Activated naive CD8-positive, alpha-beta T cell treated with anti-CD3 and anti-CD28 coated beads, Interleukin-2, amount 10 ng/mL, durations not matched to agents 7 days and 5 days (primary cell): ENCODE data around the gene SLC34A2. TPM values are rescaled to one million over a fixed set of nuclear protein-coding genes. Genes with fewer than 3 reads are reported as not detected.

Experiments used
- ATAC-seq: fragments of 150-1000 bp; cut with Tn5 transposase; one replicate; pipeline ENCODE4 v1.10.0; 2021; ENCODE audit warnings: low read depth, moderate library complexity
- POLR2A ChIA-PET: fragments of 350-600 bp; sonication (Branson Sonifier 250); formaldehyde crosslinking; loops from one replicate; lab custom pipeline; 2021; ENCODE audit warnings: antibody characterized with exemption; lab: Charles Lee
- DNase-seq: peaks from one replicate; pipeline ENCODE4 v3.0.0; 2021
- H3K27ac Mint-ChIP-seq: one replicate; pipeline ENCODE4 v1.8.0; 2022; ENCODE audit warnings: mild to moderate bottlenecking, mixed read lengths
- H3K27me3 Mint-ChIP-seq: one replicate; pipeline ENCODE4 v1.8.0; 2022; ENCODE audit warnings: mild to moderate bottlenecking, moderate library complexity, mixed read lengths
- H3K36me3 Mint-ChIP-seq: one replicate; pipeline ENCODE4 v1.8.0; 2021; ENCODE audit warnings: mild to moderate bottlenecking, mixed read lengths
- H3K4me1 Mint-ChIP-seq: one replicate; pipeline ENCODE4 v1.8.0; 2021; ENCODE audit warnings: mixed read lengths
- H3K4me3 Mint-ChIP-seq: one replicate; pipeline ENCODE4 v1.8.0; 2022; ENCODE audit warnings: mild to moderate bottlenecking, moderate library complexity, mixed read lengths
- H3K9me3 Mint-ChIP-seq: one replicate; pipeline ENCODE4 v1.8.0; 2021; ENCODE audit warnings: mixed read lengths
- total RNA-seq, 2 experiments: library from RNA; stranded (reverse); gene quantifications; one replicate each; pipeline ENCODE4 v1.2.3, GENCODE V29; 2021

Gene SLC34A2
- total RNA-seq, 2 experiments from 2014 or later, result not detected

DNA sequence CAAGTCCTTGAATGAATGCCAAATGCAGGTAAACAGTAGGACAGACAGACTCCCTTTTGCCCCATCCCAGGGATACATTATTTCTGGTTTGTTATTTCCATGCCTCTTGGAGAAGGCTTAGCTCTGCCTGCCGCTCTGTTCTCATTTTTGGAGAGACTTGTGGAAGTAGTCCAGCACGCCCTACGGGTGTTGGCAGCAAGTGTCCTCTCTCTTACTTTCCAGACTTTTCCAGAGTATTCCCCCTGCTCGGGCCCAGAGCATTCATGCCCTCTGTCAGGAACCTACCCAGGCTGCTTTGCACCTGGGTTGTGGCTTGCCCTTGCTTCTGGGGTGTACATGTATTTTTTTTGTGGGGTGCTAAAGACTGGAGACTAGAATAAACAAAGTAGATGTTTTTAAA is 15.3 kb downstream of the SLC34A2 start:
- no peaks in the 10 kb centered on the region for H3K27me3 Mint-ChIP-seq
- no peak overlapping the region for H3K4me3 Mint-ChIP-seq
- H3K9me3 Mint-ChIP-seq, result no peaks in the 10 kb centered on the region
- H3K27ac Mint-ChIP-seq, result no peak overlapping the region
- H3K4me1 Mint-ChIP-seq, result no peaks in the 10 kb centered on the region
- POLR2A ChIA-PET, result no interaction called here
- DNase-seq, result no peak
- no peak for ATAC-seq
- H3K36me3 Mint-ChIP-seq, result no peaks in the 10 kb centered on the region

GRCh38 chr4:25672756-25673155 is 17.1 kb downstream of the SLC34A2 start:
- H3K27me3 Mint-ChIP-seq, result no peaks in the 10 kb centered on the region
- H3K4me3 Mint-ChIP-seq, result no peak overlapping the region
- no peaks in the 10 kb centered on the region for H3K4me1 Mint-ChIP-seq
- H3K9me3 Mint-ChIP-seq, result no peaks in the 10 kb centered on the region
- H3K36me3 Mint-ChIP-seq, result no peaks in the 10 kb centered on the region
- no peak for ATAC-seq
- H3K27ac Mint-ChIP-seq, result no peak overlapping the region
- POLR2A ChIA-PET, result no interaction called here
- no peak for DNase-seq

DNA sequence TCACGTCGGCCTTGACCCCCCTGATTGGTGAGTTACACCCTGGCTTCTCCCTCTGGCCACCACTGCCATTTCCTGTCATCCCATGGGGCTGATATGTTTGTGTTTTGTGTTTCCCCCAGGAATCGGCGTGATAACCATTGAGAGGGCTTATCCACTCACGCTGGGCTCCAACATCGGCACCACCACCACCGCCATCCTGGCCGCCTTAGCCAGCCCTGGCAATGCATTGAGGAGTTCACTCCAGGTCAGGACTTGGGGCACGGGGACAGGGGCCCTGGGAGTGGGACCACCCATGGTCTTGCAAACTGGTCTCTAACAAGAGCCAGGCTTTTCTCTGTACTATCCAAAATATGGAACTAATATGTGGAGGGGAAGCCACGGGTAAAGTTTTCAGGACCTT is 18.7 kb downstream of the SLC34A2 start:
- H3K9me3 Mint-ChIP-seq, result no peaks in the 10 kb centered on the region
- no peaks in the 10 kb centered on the region for H3K4me1 Mint-ChIP-seq
- H3K36me3 Mint-ChIP-seq, result no peaks in the 10 kb centered on the region
- H3K27ac Mint-ChIP-seq, result no peak overlapping the region
- ATAC-seq, result no peak
- no peak overlapping the region for H3K4me3 Mint-ChIP-seq
- DNase-seq, result no peak
- peaks cover 2% of the 10 kb centered on the region for H3K27me3 Mint-ChIP-seq
- POLR2A ChIA-PET, result no interaction called here

DNA sequence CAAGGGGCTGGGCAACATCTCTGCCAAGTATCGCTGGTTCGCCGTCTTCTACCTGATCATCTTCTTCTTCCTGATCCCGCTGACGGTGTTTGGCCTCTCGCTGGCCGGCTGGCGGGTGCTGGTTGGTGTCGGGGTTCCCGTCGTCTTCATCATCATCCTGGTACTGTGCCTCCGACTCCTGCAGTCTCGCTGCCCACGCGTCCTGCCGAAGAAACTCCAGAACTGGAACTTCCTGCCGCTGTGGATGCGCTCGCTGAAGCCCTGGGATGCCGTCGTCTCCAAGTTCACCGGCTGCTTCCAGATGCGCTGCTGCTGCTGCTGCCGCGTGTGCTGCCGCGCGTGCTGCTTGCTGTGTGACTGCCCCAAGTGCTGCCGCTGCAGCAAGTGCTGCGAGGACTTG is 20.6 kb downstream of the SLC34A2 start:
- no peaks in the 10 kb centered on the region for H3K9me3 Mint-ChIP-seq
- no peak for ATAC-seq
- H3K27ac Mint-ChIP-seq, result no peak overlapping the region
- H3K4me1 Mint-ChIP-seq, result no peaks in the 10 kb centered on the region
- POLR2A ChIA-PET, result no interaction called here
- no peak overlapping the region for H3K4me3 Mint-ChIP-seq
- DNase-seq, result no peak
- H3K36me3 Mint-ChIP-seq, result no peaks in the 10 kb centered on the region
- H3K27me3 Mint-ChIP-seq, result peaks cover 2% of the 10 kb centered on the region

DNA sequence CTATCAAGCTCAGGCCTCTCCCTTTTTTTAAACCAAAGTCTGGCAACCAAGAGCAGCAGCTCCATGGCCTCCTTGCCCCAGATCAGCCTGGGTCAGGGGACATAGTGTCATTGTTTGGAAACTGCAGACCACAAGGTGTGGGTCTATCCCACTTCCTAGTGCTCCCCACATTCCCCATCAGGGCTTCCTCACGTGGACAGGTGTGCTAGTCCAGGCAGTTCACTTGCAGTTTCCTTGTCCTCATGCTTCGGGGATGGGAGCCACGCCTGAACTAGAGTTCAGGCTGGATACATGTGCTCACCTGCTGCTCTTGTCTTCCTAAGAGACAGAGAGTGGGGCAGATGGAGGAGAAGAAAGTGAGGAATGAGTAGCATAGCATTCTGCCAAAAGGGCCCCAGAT is 21.5 kb downstream of the SLC34A2 start:
- no peak overlapping the region for H3K4me3 Mint-ChIP-seq
- H3K4me1 Mint-ChIP-seq, result no peaks in the 10 kb centered on the region
- H3K27ac Mint-ChIP-seq, result no peak overlapping the region
- POLR2A ChIA-PET, result no interaction called here
- no peaks in the 10 kb centered on the region for H3K36me3 Mint-ChIP-seq
- H3K9me3 Mint-ChIP-seq, result no peaks in the 10 kb centered on the region
- no peak for ATAC-seq
- peaks cover 2% of the 10 kb centered on the region for H3K27me3 Mint-ChIP-seq
- no peak for DNase-seq

- Mint-ChIP-seq H3K36me3 (no peaks in the 10 kb centered on the region), H3K27me3 (peaks cover 2% of the 10 kb centered on the region), H3K4me1 (no peaks in the 10 kb centered on the region), H3K4me3 (no peak overlapping the region), H3K9me3 (no peaks in the 10 kb centered on the region), H3K27ac (no peak overlapping the region)
- DNase-seq, result no peak
- ATAC-seq, result no peak
- POLR2A ChIA-PET, result no interaction called here
Measured at GRCh38 chr4:25677943-25678342, 22.3 kb downstream of the SLC34A2 start.

- H3K27ac Mint-ChIP-seq, result no peak overlapping the region
- DNase-seq (no peak), ATAC-seq (no peak)
- H3K4me3 Mint-ChIP-seq, result no peak overlapping the region
- no peaks in the 10 kb centered on the region for H3K36me3 Mint-ChIP-seq
- H3K9me3 Mint-ChIP-seq, result peaks cover 6% of the 10 kb centered on the region
- POLR2A ChIA-PET, result no interaction called here
- no peaks in the 10 kb centered on the region for H3K4me1 Mint-ChIP-seq
- peaks cover 2% of the 10 kb centered on the region for H3K27me3 Mint-ChIP-seq
Measured at GRCh38 chr4:25687773-25688172, 32.1 kb downstream of the SLC34A2 start.

DNA sequence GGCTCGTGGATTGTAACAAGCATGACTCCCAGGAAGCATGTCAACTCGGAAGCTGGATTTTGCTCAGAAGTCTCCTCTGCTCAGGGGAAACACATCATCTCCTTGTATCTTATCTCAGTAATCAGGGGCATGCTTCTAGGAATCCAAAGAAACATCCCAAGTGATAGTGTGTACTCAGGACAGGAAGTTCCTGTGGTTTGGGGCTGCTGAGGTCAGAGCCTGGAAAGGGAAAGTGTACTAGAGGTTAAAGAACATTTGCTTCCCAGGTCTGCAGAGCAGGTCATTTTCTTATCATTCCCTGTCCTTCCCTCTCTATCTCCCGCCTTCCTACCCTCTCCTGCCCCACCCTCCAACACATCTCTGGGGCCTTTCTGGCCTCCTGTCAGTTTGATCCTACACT is 38.8 kb downstream of the SLC34A2 start:
- Mint-ChIP-seq H3K4me3 (no peak overlapping the region), H3K36me3 (no peaks in the 10 kb centered on the region), H3K4me1 (peaks cover 6% of the 10 kb centered on the region), H3K9me3 (peaks cover 8% of the 10 kb centered on the region), H3K27ac (no peak overlapping the region), H3K27me3 (peaks cover 2% of the 10 kb centered on the region)
- no peak for ATAC-seq
- POLR2A ChIA-PET, result no interaction called here
- DNase-seq, result no peak

DNA sequence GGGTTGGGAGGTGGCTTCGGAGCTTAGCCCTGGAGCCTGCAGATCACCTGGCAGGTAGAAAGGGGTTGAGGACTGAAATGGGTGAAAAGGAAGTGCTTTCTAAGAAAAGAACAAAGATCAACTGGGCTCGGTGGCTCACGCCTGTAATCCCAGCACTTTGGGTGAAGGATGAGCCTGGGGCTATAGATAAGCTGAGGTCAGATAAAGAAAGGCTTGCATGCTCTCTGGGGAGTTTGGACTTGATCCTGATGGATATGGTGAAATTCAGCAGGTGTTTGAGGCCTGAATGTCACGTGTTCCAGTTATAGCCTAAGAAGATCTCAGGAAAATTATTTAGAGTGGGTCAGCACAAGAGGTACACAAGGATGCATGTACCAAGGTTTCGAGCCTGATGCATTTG is 40.8 kb downstream of the SLC34A2 start:
- POLR2A ChIA-PET, result no interaction called here
- Mint-ChIP-seq H3K4me3 (no peak overlapping the region), H3K27me3 (peaks cover 2% of the 10 kb centered on the region), H3K9me3 (peaks cover 4% of the 10 kb centered on the region), H3K36me3 (no peaks in the 10 kb centered on the region), H3K4me1 (peaks cover 6% of the 10 kb centered on the region), H3K27ac (no peak overlapping the region)
- DNase-seq, result no peak
- no peak for ATAC-seq

- DNase-seq (no peak), ATAC-seq (no peak)
- peaks cover 2% of the 10 kb centered on the region for H3K27me3 Mint-ChIP-seq
- H3K27ac Mint-ChIP-seq, result no peak overlapping the region
- H3K36me3 Mint-ChIP-seq, result no peaks in the 10 kb centered on the region
- no peak overlapping the region for H3K4me3 Mint-ChIP-seq
- H3K4me1 Mint-ChIP-seq, result peaks cover 6% of the 10 kb centered on the region
- POLR2A ChIA-PET, result no interaction called here
- H3K9me3 Mint-ChIP-seq, result peaks cover 3% of the 10 kb centered on the region
Measured at GRCh38 chr4:25697516-25697915, 41.9 kb downstream of the SLC34A2 start.

DNA sequence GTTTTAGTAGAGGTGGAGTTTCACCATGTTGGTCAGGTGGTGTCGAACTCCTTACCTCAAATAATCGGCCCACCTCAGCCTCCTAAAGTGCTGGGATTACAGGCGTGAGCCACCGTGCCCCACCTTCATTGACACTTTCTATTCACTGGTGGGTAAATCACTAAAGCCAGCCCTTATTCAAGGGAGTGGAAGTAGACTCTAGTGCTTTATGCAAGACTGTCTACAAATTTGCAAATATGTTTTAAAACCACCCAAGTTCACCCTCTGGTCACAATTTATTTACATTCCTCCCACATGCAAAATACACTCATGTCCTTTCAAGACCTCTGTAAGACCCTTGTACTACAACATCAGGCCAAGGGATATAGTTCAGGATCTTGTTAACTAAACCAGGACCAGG is 45.0 kb downstream of the SLC34A2 start:
- Mint-ChIP-seq H3K9me3 (no peaks in the 10 kb centered on the region), H3K4me3 (no peak overlapping the region)
- POLR2A ChIA-PET, result no interaction called here

DNA sequence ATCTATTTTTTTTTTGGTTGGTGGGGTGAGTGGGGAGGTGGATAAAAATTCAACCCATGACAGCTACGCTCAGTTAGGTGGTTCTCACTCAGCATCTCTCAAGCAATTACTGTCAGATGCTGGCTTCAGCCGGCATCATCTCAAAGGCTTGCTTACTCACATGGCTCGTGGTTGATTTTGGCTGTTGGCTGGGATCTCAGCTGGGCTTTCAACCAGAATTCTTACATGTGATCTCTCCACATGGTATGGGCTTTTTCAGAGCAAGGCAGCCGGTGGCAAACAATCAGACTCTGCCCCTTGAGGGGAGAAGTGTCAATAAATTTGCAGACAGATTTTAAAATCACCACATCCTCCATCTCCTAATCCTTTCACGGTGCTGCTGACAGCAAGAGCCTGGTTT is 47.2 kb downstream of the SLC34A2 start:
- Mint-ChIP-seq H3K27me3 (peaks cover 2% of the 10 kb centered on the region), H3K36me3 (no peaks in the 10 kb centered on the region), H3K4me3 (no peak overlapping the region), H3K4me1 (no peaks in the 10 kb centered on the region), H3K9me3 (no peaks in the 10 kb centered on the region), H3K27ac (no peak overlapping the region)
- POLR2A ChIA-PET, result no interaction called here
- ATAC-seq (no peak), DNase-seq (no peak)

More for the DNA sequence above, 45.0 kb downstream of the SLC34A2 start:
- no peak overlapping the region for H3K27ac Mint-ChIP-seq
- ATAC-seq (no peak), DNase-seq (no peak)
- peaks cover 2% of the 10 kb centered on the region for H3K27me3 Mint-ChIP-seq
- no peaks in the 10 kb centered on the region for H3K36me3 Mint-ChIP-seq
- H3K4me1 Mint-ChIP-seq, result no peaks in the 10 kb centered on the region

DNA sequence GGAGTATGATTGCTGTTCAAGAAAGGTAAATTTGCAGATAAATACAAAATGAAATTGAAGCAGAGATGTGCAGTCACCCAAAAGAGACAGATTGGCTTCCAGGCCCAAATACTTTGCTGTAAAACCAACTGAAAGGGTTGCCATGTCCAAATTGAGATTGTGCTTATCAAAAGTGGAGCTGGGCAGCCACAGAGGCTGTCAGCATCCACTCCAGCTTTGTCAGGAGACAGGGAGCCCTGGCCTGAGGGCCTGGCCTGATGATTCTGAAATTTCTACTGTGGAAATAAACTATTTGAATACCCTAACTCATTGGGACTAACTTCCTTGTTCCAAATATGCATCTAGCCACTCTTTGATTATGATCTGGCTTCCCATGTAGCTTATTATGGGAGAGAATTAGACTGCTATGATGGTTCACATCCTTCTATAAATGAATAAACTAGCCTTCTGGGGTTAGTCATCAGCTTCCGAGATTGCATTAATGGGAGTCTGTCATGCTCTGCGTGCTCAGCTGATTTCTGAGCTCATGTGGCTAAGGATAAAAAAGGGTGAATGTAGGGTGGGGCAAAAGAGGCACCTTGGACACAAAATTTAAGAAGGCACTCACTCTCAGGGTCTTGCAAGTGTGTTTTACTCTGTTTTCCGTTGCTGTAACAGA is 48.2 kb downstream of the SLC34A2 start:
- Mint-ChIP-seq H3K4me1 (no peaks in the 10 kb centered on the region), H3K4me3 (no peak overlapping the region), H3K9me3 (no peaks in the 10 kb centered on the region), H3K36me3 (no peaks in the 10 kb centered on the region), H3K27ac (no peak overlapping the region), H3K27me3 (peaks cover under 1% of the 10 kb centered on the region)
- no peak for ATAC-seq
- POLR2A ChIA-PET, result no interaction called here
- DNase-seq, result no peak

DNA sequence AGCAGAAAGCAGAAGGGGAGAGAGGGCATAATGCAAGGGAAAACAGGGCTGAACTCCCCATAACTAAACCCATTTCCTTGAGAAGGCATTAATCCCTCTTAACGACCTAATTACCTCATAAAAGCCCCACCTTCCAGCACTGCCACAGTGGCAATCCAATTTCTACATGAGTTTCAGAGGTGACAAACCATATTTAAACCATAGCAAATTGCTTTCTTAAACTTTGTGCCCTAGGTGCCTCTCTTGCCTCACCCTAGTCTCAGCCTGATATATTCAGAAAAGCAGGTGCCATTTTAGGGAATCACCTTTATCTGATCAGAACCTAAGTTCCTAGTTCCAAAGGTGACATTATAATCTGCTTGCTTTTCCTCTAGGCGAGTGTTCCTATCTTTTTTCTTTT is 48.9 kb downstream of the SLC34A2 start:
- Mint-ChIP-seq H3K27me3 (no peaks in the 10 kb centered on the region), H3K4me3 (no peak overlapping the region), H3K36me3 (no peaks in the 10 kb centered on the region), H3K4me1 (no peaks in the 10 kb centered on the region), H3K9me3 (no peaks in the 10 kb centered on the region), H3K27ac (no peak overlapping the region)
- ATAC-seq (no peak), DNase-seq (no peak)
- POLR2A ChIA-PET, result no interaction called here

DNA sequence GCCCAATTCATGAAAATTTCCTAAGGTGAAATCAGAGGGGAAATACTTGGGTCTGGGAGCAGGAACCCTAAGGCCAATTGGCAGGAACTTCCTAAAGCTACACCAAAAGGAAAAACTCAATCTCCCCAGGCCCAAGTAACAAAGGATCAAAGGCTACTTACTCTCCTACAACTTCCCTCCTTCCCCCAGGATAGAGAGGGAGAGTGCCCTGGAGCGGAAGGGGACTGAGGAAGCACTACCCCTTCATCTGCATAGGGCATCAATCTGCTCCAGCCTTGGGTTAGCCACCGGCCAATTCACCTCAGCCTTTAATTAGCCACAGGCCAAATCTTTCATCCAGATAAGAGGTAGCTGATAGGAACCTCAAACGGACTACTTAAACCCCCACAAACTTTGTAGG is 55.0 kb downstream of the SLC34A2 start:
- no peaks in the 10 kb centered on the region for H3K4me1 Mint-ChIP-seq
- no peaks in the 10 kb centered on the region for H3K27me3 Mint-ChIP-seq
- H3K9me3 Mint-ChIP-seq, result no peaks in the 10 kb centered on the region
- DNase-seq (no peak), ATAC-seq (no peak)
- POLR2A ChIA-PET, result no interaction called here
- H3K36me3 Mint-ChIP-seq, result no peaks in the 10 kb centered on the region
- no peak overlapping the region for H3K4me3 Mint-ChIP-seq
- H3K27ac Mint-ChIP-seq, result no peak overlapping the region
